WTC11 (cell line): ENCODE results near the gene RASGRF1. TPM values are rescaled to one million over a fixed set of nuclear protein-coding genes. Genes with fewer than 3 reads are reported as not detected.

ENCODE experiments used
- ATAC-seq: fragments of 200-7000 bp; cut with Tn5 transposase; 2 replicates; pipeline ENCODE4 v1.10.0; 2021; ENCODE audit warnings: mild to moderate bottlenecking, moderate library complexity
- CTCF ChIA-PET: fragments of 300-600 bp; sonication (Branson Sonifier 250); formaldehyde crosslinking; loops from one replicate; lab custom pipeline; 2021; ENCODE audit warnings: antibody characterized with exemption; lab: Charles Lee
- POLR2A ChIA-PET: fragments of 350-600 bp; sonication (Branson Sonifier 250); formaldehyde crosslinking; loops from one replicate; lab custom pipeline; 2021; ENCODE audit warnings: antibody characterized with exemption; lab: Charles Lee
- DNase-seq: peaks from one replicate; pipeline ENCODE4 v3.0.0; 2021; ENCODE audit warnings: low spot score
- H3K27ac Mint-ChIP-seq: 2 replicates; pipeline ENCODE4 v1.8.0; 2021; ENCODE audit warnings: mixed read lengths
- H3K27me3 Mint-ChIP-seq: 2 replicates; pipeline ENCODE4 v1.8.0; 2021; ENCODE audit warnings: low read depth, mild to moderate bottlenecking, moderate library complexity, mixed read lengths
- H3K36me3 Mint-ChIP-seq: 2 replicates; pipeline ENCODE4 v1.8.0; 2021; ENCODE audit warnings: mixed read lengths
- H3K4me1 Mint-ChIP-seq: 2 replicates; pipeline ENCODE4 v1.8.0; 2022; ENCODE audit warnings: mixed read lengths
- H3K4me3 Mint-ChIP-seq: 2 replicates; pipeline ENCODE4 v1.8.0; 2021; ENCODE audit warnings: mild to moderate bottlenecking, moderate library complexity, mixed read lengths
- H3K9me3 Mint-ChIP-seq: 2 replicates; pipeline ENCODE4 v1.8.0; 2021; ENCODE audit warnings: mixed read lengths
- ARID4B ChIP-seq: sonication (generic); formaldehyde crosslinking; IDR thresholded peaks from 2 replicates; pipeline ENCODE4 v1.8.0; 2023; ENCODE audit warnings: missing genetic modification reagents, mild to moderate bottlenecking, borderline replicate concordance
- CTCF ChIP-seq: fragments of 200-600 bp; IDR thresholded peaks from 2 replicates; pipeline ENCODE4 v1.8.0; 2022; ENCODE audit warnings: antibody characterized with exemption
- E2F5 ChIP-seq: sonication (generic); formaldehyde crosslinking; IDR thresholded peaks from 2 replicates; pipeline ENCODE4 v1.8.1; 2022; ENCODE audit warnings: mild to moderate bottlenecking, moderate library complexity, missing genetic modification reagents
- NFYB ChIP-seq: sonication (generic); formaldehyde crosslinking; conservative IDR thresholded peaks from 2 replicates; pipeline ENCODE4 v1.8.0; 2022; ENCODE audit warnings: low read depth, missing genetic modification reagents
- SOX15 ChIP-seq: fragments of 250-450 bp; sonication (Bioruptor Pico); IDR thresholded peaks from 2 replicates; pipeline ENCODE4 v1.9.0; 2021; ENCODE audit warnings: mild to moderate bottlenecking
- USF2 ChIP-seq: sonication (generic); formaldehyde crosslinking; IDR thresholded peaks from 2 replicates; pipeline ENCODE4 v1.8.1; 2023; ENCODE audit warnings: mild to moderate bottlenecking, missing genetic modification reagents, moderate library complexity
- ZNF396 ChIP-seq: fragments of 250-450 bp; sonication (Bioruptor Pico); IDR thresholded peaks from 2 replicates; pipeline ENCODE4 v1.8.0; 2021; ENCODE audit warnings: mild to moderate bottlenecking, moderate library complexity, borderline replicate concordance
- ZNF416 ChIP-seq: fragments of 250-450 bp; sonication (Bioruptor Pico); IDR thresholded peaks from 2 replicates; pipeline ENCODE4 v1.9.0; 2021; ENCODE audit warnings: mild to moderate bottlenecking, inconsistent platforms
- ZNF425 ChIP-seq: fragments of 250-450 bp; sonication (Bioruptor Pico); conservative IDR thresholded peaks from 2 replicates; pipeline ENCODE4 v1.9.0; 2021; ENCODE audit warnings: mild to moderate bottlenecking
- ZNF532 ChIP-seq: fragments of 250-450 bp; sonication (Bioruptor Pico); IDR thresholded peaks from 2 replicates; pipeline ENCODE4 v1.9.0; 2021; ENCODE audit warnings: mild to moderate bottlenecking, borderline replicate concordance
- ZSCAN18 ChIP-seq: fragments of 250-450 bp; sonication (Bioruptor Pico); IDR thresholded peaks from 2 replicates; pipeline ENCODE4 v2.1.2; 2022; ENCODE audit warnings: mild to moderate bottlenecking, moderate library complexity
- total RNA-seq: library from RNA; stranded (reverse); gene quantifications from 3 replicates; pipeline ENCODE4 v1.2.3, GENCODE V29; 2021

RASGRF1 gene
- total RNA-seq, 1 experiment from 2014 or later = 0.85 TPM

GRCh38 chr15:79122991-79123390 lies 32.4 kb upstream of the RASGRF1 start (continued):
- TF ChIP-seq ZNF425 (CRISPR knock-in tag) = no peak
- TF ChIP-seq ZNF532 (CRISPR knock-in tag) = no peak
- no peak for TF ChIP-seq SOX15 (CRISPR knock-in tag)
- no peak for TF ChIP-seq ZNF416 (CRISPR knock-in tag)
- TF ChIP-seq, all 79 proteins: peak for 0

- peaks cover 8% of the 10 kb centered on the region for H3K27me3 Mint-ChIP-seq
- no peak overlapping the region for H3K27ac Mint-ChIP-seq
- H3K9me3 Mint-ChIP-seq = no peaks in the 10 kb centered on the region
- H3K4me1 Mint-ChIP-seq = no peaks in the 10 kb centered on the region
- H3K4me3 Mint-ChIP-seq = no peak overlapping the region
- H3K36me3 Mint-ChIP-seq = no peaks in the 10 kb centered on the region
- no peak for DNase-seq
- 0 out of 2 replicates have a peak, but pooled peaks have one; percentile 16 for ATAC-seq
- ChIA-PET CTCF (no interaction called here), POLR2A (no interaction called here)
- no peak for TF ChIP-seq E2F5 (CRISPR knock-in tag)
- TF ChIP-seq NFYB (CRISPR knock-in tag) = 0 out of 2 replicates have a peak, but pooled peaks have one; percentile 33
- TF ChIP-seq ZSCAN18 (CRISPR knock-in tag) = no peak
- peak; percentile 50 for TF ChIP-seq USF2 (CRISPR knock-in tag)
- TF ChIP-seq CTCF = no peak
Observed at GRCh38 chr15:79122391-79122790, 31.8 kb upstream of the RASGRF1 start.

- no peak overlapping the region for H3K27ac Mint-ChIP-seq
- CTCF ChIA-PET = no interaction called here
- H3K27me3 Mint-ChIP-seq = peaks cover 8% of the 10 kb centered on the region
- ATAC-seq = no peak
- DNase-seq = no peak
- H3K36me3 Mint-ChIP-seq = no peaks in the 10 kb centered on the region
- no peaks in the 10 kb centered on the region for H3K9me3 Mint-ChIP-seq
- H3K4me1 Mint-ChIP-seq = no peaks in the 10 kb centered on the region
- no peak for TF ChIP-seq ZNF396 (CRISPR knock-in tag)
- no peak for TF ChIP-seq ARID4B (CRISPR knock-in tag)
- no peak overlapping the region for H3K4me3 Mint-ChIP-seq
- POLR2A ChIA-PET = no interaction called here
Observed at GRCh38 chr15:79121571-79121970, 31.0 kb upstream of the RASGRF1 start.
